ENCODE measurements around the gene LPCAT3. TPM values are rescaled to one million over a fixed set of nuclear protein-coding genes. Genes with fewer than 3 reads are reported as not detected.
"Not testable (repeated sequence)": the region's sequence is repeated elsewhere in the genome, so short reads cannot be mapped to it uniquely, and the experiment has no call there.

Gene LPCAT3
- total and polyA plus RNA-seq, 4 donors: 41.9 to 96.5 (median 77.0) TPM

- Histone ChIP-seq H3K27ac (ENCODE audit: low read depth in 1 of 2, low read length in 2 of 2) (no peak overlapping the region), H3K4me1 (ENCODE audit: control insufficient read depth in 4 of 4, insufficient read depth in 4 of 4, low read length in 3 of 4) (no peaks in the 10 kb centered on the region), H3K36me3 (ENCODE audit: control insufficient read depth in 4 of 4, insufficient read depth in 3 of 4, low read depth in 1 of 4, low read length in 3 of 4) (no peaks in the 10 kb centered on the region), H3K4me3 (ENCODE audit: low read depth in 1 of 3, low read length in 3 of 3) (no peak overlapping the region), H3K9me3 (ENCODE audit: control insufficient read depth in 4 of 4, low read length in 3 of 4) (no peaks in the 10 kb centered on the region), H3K9ac (ENCODE audit: low read depth in 1 of 2, low read length in 2 of 2) (no peak overlapping the region), H3K27me3 (ENCODE audit: control insufficient read depth in 4 of 4, insufficient read depth in 4 of 4, low read length in 3 of 4) (no peaks in the 10 kb centered on the region)
- no peak for DNase-seq (ENCODE audit: low spot score)
- TF ChIP-seq HNF4A (conservative IDR thresholded peaks at IDR 0.05) (no peak), RAD21 (IDR thresholded peaks at IDR 0.05) (no peak)
- 95% methylated on average over 9 of the region's 9 CpGs for WGBS
Observed at GRCh38 chr12:7045913-7046312, 27.6 kb upstream of the LPCAT3 start.

- no peak for TF ChIP-seq SP1 (IDR thresholded peaks at IDR 0.05)
- peak; percentile 39 for TF ChIP-seq CTCF (IDR thresholded peaks at IDR 0.05; ENCODE audit: low read depth, low read length, missing input control)
- peak; percentile 78 to 81 for TF ChIP-seq RAD21 (IDR thresholded peaks at IDR 0.05)
- Histone ChIP-seq H3K27me3 (ENCODE audit: control insufficient read depth in 4 of 4, insufficient read depth in 4 of 4, low read length in 3 of 4) (no peaks in the 10 kb centered on the region), H3K4me1 (ENCODE audit: control insufficient read depth in 4 of 4, insufficient read depth in 4 of 4, low read length in 3 of 4) (no peaks in the 10 kb centered on the region), H3K9ac (ENCODE audit: low read depth in 1 of 2, low read length in 2 of 2) (no peak overlapping the region), H3K36me3 (ENCODE audit: control insufficient read depth in 4 of 4, insufficient read depth in 3 of 4, low read depth in 1 of 4, low read length in 3 of 4) (no peaks in the 10 kb centered on the region), H3K9me3 (ENCODE audit: control insufficient read depth in 4 of 4, low read length in 3 of 4) (no peaks in the 10 kb centered on the region), H3K4me3 (ENCODE audit: low read depth in 1 of 3, low read length in 3 of 3) (no peak overlapping the region), H3K27ac (ENCODE audit: low read depth in 1 of 2, low read length in 2 of 2) (no peak overlapping the region)
- WGBS: 53% methylated on average over 6 of the region's 6 CpGs
- DNase-seq (ENCODE audit: low spot score): no peak
Observed at GRCh38 chr12:7042842-7043241, 24.6 kb upstream of the LPCAT3 start.

GRCh38 chr12:7039403-7039802, 21.1 kb upstream of the LPCAT3 start:
- Histone ChIP-seq H3K27me3 (ENCODE audit: control insufficient read depth in 4 of 4, insufficient read depth in 4 of 4, low read length in 3 of 4) (no peaks in the 10 kb centered on the region), H3K9ac (ENCODE audit: low read depth in 1 of 2, low read length in 2 of 2) (no peak overlapping the region), H3K36me3 (ENCODE audit: control insufficient read depth in 4 of 4, insufficient read depth in 3 of 4, low read depth in 1 of 4, low read length in 3 of 4) (no peaks in the 10 kb centered on the region), H3K9me3 (ENCODE audit: control insufficient read depth in 4 of 4, low read length in 3 of 4) (no peaks in the 10 kb centered on the region), H3K27ac (ENCODE audit: low read depth in 1 of 2, low read length in 2 of 2) (no peak overlapping the region), H3K4me1 (ENCODE audit: control insufficient read depth in 4 of 4, insufficient read depth in 4 of 4, low read length in 3 of 4) (no peaks in the 10 kb centered on the region), H3K4me3 (ENCODE audit: low read depth in 1 of 3, low read length in 3 of 3) (no peak overlapping the region)
- DNase-seq (ENCODE audit: low spot score): no peak
- TF ChIP-seq RAD21 (IDR thresholded peaks at IDR 0.05) (no peak), FOXA2 (IDR thresholded peaks at IDR 0.05) (no peak), HNF4A (conservative IDR thresholded peaks at IDR 0.05) (no peak), EGR1 (IDR thresholded peaks at IDR 0.05; ENCODE audit: low read depth in 2 of 2) (no peak), HNF4G (IDR thresholded peaks at IDR 0.05) (no peak)
- WGBS: 90% methylated on average over 10 of the region's 10 CpGs

- H3K36me3 ChIP-seq (ENCODE audit: control insufficient read depth in 4 of 4, insufficient read depth in 3 of 4, low read depth in 1 of 4, low read length in 3 of 4): no peaks in the 10 kb centered on the region
- H3K9me3 ChIP-seq (ENCODE audit: control insufficient read depth in 4 of 4, low read length in 3 of 4): no peaks in the 10 kb centered on the region
- no peak overlapping the region for H3K4me3 ChIP-seq (ENCODE audit: low read depth in 1 of 3, low read length in 3 of 3)
- WGBS: 96% methylated on average over 22 of the region's 22 CpGs
- DNase-seq (ENCODE audit: low spot score): no peak
- H3K27ac ChIP-seq (ENCODE audit: low read depth in 1 of 2, low read length in 2 of 2): no peak overlapping the region
- no peaks in the 10 kb centered on the region for H3K27me3 ChIP-seq (ENCODE audit: control insufficient read depth in 4 of 4, insufficient read depth in 4 of 4, low read length in 3 of 4)
- no peaks in the 10 kb centered on the region for H3K4me1 ChIP-seq (ENCODE audit: control insufficient read depth in 4 of 4, insufficient read depth in 4 of 4, low read length in 3 of 4)
- no peak for TF ChIP-seq NR2F2 (IDR thresholded peaks at IDR 0.05)
- TF ChIP-seq RXRA (IDR thresholded peaks at IDR 0.05): no peak
- TF ChIP-seq EGR1 (IDR thresholded peaks at IDR 0.05; ENCODE audit: low read depth in 2 of 2): no peak
- TF ChIP-seq ZBTB33 (IDR thresholded peaks at IDR 0.05): no peak
- no peak for TF ChIP-seq MAX (IDR thresholded peaks at IDR 0.05)
- no peak for TF ChIP-seq REST (IDR thresholded peaks at IDR 0.05)
- TF ChIP-seq FOXA2 (IDR thresholded peaks at IDR 0.05): no peak
- H3K9ac ChIP-seq (ENCODE audit: low read depth in 1 of 2, low read length in 2 of 2): no peak overlapping the region
Observed at GRCh38 chr12:7038591-7038990, 20.3 kb upstream of the LPCAT3 start.

- 96% methylated on average over 32 of the region's 32 CpGs for WGBS
- H3K4me3 ChIP-seq (ENCODE audit: low read depth in 1 of 3, low read length in 3 of 3); H3K9ac ChIP-seq (ENCODE audit: low read depth in 1 of 2, low read length in 2 of 2): not testable (repeated sequence)
Observed at GRCh38 chr12:7037411-7037810, 19.1 kb upstream of the LPCAT3 start.

More at GRCh38 chr12:7037411-7037810, 19.1 kb upstream of the LPCAT3 start:
- not testable (repeated sequence) for H3K36me3 ChIP-seq (ENCODE audit: control insufficient read depth in 4 of 4, insufficient read depth in 3 of 4, low read depth in 1 of 4, low read length in 3 of 4); H3K4me1 ChIP-seq (ENCODE audit: control insufficient read depth in 4 of 4, insufficient read depth in 4 of 4, low read length in 3 of 4); DNase-seq (ENCODE audit: low spot score); H3K27ac ChIP-seq (ENCODE audit: low read depth in 1 of 2, low read length in 2 of 2); H3K9me3 ChIP-seq (ENCODE audit: control insufficient read depth in 4 of 4, low read length in 3 of 4); H3K27me3 ChIP-seq (ENCODE audit: control insufficient read depth in 4 of 4, insufficient read depth in 4 of 4, low read length in 3 of 4)

Measured in liver (tissue), 9 donors.